NCI-H2196 treated with DMSO at 0.1 percent for 48 hours (cell line): ENCODE data around the gene TBXAS1.
"Not testable (repeated sequence)": the region's sequence is repeated elsewhere in the genome, so short reads cannot be mapped to it uniquely, and the experiment has no call there.

ENCODE experiments used
- DNase-seq: peaks from one replicate; lab custom pipeline; 2025; ENCODE audit not compliant: unreplicated experiment; lab: John Stamatoyannopoulos, UW

Gene TBXAS1

DNA sequence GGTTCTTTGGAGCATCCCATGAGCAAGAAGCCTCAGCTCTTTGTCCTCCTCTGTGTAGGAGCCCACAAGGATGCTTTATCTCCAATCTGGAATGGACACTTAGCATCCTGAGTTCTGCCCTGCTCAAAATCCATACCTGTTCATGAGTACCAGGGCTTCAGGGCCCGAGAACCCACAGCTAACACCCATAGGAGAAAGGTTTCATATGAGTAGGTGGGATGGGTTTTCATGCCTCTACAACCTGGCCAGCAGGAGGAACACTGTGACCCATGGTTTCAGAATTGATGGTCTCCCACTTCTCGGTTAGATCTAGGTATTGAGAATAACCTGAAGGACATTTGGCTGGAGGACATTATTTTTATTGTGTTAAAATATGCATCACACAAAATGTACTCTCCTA lies 57.8 kb downstream of the TBXAS1 start:
- no peak for DNase-seq

DNA sequence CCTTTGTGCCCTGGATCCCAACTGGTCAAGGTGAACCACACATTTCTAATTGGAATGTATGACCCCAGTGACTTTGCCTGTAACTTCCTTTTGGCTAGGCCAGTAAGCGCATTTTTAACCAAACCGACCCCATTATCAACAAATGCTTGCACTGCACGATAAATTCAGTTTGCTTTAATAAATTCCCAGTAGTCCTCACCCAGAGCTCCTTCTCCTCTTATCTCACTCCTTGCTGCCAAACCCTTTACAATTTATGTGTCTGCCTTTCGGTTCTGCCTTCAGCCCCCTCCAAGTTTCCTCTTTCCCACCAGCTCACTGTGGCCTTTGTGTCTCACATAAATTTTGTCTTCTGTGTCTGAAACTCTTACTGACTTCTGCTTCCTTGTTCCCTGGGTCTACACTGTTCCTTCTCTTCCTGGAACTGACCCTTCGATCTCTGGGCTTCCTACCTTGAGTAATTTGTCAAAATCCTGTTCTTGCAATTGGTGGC lies 59.0 kb downstream of the TBXAS1 start:
- no peak for DNase-seq

DNA sequence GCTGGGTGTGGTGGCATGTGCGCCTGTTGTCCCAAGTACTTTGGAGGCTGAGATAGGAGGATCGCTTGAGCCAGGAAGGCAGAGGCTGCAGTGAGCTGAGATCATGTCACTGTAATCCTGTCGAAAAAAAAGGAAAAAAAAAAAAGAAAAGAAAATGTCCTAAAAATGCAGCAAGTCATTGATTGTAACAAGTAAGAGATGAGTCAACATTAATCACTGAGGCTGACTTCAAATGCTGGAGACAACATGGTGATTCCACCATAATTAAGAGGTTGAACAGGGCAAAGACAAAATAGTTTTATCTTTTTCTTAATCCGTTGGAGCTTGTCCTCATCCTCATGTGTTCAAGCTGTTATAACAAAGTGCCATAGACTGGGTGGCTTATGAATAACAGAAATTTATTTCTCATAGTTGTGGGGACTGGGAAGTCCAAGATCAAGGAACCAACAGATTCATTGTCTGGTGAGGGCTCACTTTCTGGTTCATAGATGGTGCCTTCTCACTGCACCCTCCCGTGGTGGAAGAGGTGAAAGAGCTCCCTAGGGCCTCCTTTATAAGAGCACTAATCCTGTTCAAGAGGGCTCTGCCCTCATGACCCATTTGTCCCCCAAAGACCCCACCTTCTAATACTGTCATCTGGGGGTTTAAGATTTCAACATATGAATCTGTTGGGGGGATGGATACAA lies 60.3 kb downstream of the TBXAS1 start:
- DNase-seq = no peak

DNA sequence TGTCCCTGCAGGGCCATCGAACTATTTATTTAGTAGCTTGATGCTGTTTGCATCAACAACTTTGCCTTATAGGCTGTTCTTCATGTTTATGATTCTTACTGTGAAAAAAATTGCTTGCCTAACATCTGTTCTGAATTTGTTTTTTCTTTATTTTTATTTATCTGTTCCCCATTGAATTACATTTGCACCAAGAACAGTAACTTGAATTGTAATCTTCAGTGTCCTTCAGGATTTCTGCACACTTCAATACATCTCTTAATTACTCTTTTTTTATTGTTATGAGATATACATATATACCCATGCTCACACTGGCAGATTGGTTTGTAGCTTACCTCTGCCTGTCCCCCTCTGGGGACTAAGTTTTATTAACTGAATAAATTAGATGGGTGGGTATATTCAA lies 64.4 kb downstream of the TBXAS1 start:
- DNase-seq = no peak

GRCh38 chr7:139893999-139894398 lies 64.9 kb downstream of the TBXAS1 start:
- DNase-seq = no peak

DNA sequence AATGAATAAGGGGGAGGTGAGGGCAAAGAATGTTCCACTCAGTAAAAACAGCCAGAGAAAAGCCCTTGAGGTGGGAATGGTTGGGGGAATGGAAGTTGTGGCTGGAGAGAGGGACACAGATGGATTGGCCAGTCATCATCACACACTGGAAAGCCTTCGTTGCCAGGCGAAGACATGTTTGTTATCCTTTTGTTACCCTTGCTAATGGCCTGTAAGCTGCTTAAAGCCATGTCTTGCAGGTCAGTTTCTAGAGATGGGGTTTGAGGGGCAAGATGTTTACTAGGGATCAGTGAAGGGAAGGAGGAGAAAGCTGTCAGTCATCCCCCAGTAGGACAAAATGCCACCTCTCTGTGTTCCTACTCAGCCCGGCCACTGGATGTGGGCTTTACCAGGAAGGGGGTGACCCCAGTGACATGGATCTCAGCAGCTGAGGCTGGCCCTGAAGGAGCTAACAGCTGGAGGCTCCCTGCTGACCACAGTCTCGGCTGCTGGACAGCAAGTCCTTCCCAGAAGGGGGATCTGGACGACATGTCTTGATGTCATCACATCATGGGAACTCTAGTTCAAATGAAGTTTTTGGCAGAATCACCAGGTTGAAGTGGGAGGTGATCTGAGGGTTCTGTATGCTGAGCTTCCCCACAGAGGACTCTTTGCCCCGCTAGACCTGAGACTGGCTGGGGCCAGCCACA lies 66.2 kb downstream of the TBXAS1 start:
- DNase-seq = no peak

DNA sequence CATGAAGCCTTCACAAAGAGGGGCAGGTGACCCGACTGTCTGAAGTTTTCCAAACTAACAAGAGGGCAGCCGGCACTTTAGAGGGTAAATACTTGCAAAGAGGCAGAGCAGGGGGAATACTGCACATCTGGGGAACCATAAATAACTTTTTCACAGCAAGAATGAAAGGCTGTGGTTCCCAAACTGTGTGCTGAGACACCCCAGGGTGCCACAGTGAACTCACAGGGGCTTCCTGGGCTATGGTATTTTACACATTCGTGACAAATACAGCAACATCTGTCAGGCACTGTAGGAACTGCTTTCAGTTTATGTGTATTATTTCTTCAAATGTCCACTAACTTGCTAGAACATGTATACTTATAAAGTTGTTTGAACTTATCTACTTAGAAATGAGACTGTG lies 67.2 kb downstream of the TBXAS1 start:
- no peak for DNase-seq

- DNase-seq = no peak
Observed at GRCh38 chr7:139896831-139897230, 67.8 kb downstream of the TBXAS1 start.

- no peak for DNase-seq
Observed at GRCh38 chr7:139897422-139898090, 68.5 kb downstream of the TBXAS1 start.

GRCh38 chr7:139898483-139898882 lies 69.4 kb downstream of the TBXAS1 start:
- DNase-seq = no peak

DNA sequence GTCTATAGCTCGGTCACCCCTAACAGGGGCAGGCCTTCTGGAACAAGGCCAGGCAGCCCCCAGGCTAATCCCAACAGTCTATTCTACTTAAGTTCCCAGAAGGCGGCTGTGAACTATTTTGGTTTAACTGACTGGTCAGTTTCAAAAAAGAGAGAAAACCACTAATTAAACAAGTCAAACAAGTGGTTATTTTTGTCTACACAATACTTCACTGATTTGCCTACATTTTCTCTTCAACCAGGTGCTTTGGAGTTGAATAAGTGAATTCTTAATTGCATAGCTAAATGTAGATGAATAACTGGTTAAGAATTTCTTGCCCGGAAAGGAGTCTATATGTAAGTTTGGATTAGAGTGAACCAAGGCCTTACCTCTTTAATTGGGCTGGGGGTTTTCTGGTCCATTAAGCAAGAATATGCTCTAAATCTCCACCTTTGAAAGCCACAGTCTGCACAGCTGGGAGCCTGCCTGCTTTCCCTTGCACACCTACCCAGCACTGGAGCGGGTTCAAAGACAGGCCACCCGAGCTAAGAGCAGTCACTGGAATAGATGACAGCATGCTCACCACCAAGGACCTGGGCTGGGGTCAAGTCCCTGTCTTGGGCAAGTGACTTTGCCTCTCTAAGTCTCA lies 70.4 kb downstream of the TBXAS1 start:
- no peak for DNase-seq

DNA sequence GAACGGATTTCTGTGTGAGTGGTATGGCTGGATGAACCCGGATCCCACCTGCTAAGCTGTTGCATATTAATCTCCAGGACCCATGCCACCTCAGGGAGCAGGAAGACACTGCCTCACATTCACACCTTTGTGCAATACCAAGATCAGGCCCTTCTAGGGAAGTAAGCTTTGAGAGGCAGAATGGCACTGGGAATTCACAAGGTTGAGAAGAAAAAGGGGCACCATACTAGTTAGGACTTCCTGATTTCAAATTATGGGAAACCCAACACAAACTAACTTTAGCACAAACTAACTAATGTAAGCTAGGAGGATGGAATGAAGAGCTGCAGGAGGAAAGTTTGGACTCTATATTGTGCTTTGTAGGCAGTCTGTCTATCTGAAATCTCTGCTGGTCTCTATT lies 71.3 kb downstream of the TBXAS1 start:
- no peak for DNase-seq

DNA sequence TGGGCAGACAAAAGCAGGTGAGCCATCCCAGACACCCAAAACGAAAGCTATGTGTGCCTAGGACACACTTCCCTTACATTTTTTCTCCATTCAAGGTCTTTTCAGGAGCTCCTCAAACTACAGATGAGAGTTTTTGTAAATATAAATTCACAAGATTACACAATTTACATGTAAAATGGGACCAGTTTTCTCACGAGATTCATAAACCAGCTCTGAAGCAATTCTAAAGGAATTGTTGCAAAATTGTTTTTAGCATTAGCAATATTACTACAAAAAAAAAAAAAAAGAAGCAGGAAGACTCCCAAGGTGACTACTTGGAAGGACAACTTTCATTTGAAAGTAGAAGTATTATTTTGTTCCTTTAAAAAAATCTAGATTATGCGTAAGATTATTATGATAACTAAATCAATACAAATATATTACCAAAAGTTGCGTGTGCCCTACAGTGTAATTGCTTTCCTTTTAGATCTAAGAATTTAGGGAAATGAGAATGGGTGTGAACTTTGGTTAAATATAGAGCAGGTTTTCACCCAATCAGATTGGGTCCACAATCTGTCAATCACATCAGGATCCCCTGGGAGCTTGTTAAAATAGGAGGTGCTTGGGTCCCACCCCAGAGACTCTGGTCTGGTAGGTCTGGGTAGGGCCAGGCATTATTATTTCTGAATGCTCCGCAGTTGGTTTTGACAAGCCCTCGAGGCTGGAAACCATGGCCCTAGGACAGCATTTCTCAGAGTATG lies 72.2 kb downstream of the TBXAS1 start:
- no peak for DNase-seq

GRCh38 chr7:139901901-139902300 lies 72.8 kb downstream of the TBXAS1 start:
- DNase-seq = no peak

DNA sequence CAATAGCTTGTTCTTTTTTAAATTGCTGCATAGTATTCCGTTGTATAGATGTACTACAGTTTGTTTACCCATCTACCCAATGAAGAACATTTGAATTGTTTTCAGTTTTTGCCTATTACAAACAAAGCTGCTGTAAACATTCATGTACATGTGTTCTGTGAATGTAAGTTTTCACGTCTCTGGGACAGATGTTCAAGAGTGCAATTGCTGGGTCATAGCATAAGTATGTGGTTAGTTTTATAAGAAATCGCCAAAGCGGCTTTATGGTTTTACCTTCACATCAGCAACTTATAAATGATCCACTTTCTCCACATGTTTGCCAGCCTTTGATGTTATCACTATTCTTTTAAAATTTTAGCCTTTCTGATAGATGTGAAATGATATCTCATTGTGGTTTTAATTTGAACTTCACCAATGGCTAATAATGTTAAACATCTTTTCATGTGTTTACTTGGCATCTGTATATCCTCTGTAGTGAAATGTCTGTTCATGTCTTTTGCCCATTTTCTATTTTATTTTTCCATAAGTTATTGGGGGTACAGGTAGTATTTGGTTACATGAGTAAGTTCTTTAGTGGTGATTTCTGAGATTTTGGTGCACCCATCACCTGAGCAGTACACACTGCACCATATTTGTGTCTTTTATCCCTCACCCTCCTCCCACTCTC lies 73.5 kb downstream of the TBXAS1 start:
- no peak for DNase-seq

- DNase-seq = not testable (repeated sequence)
Observed at GRCh38 chr7:139903103-139903477, 74.0 kb downstream of the TBXAS1 start.

DNA sequence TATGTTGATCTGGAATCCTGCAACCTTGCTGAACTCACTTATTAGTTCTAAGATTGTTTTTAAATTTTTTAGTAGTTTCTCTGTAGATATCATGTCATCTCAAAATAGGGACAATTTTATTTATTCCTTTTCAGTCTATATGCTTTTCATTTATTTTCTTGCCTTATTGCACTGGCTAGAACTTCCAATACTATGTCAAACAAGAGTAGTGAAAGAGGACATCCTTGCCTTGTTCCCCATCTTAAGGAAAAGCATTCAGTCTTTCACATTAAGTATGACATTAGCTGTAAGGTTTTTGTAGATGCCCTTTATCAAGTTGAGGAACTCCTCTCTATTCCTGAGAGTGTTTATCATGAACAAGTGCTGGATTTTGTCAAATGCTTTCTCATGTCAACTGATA lies 77.8 kb downstream of the TBXAS1 start:
- DNase-seq = no peak

DNA sequence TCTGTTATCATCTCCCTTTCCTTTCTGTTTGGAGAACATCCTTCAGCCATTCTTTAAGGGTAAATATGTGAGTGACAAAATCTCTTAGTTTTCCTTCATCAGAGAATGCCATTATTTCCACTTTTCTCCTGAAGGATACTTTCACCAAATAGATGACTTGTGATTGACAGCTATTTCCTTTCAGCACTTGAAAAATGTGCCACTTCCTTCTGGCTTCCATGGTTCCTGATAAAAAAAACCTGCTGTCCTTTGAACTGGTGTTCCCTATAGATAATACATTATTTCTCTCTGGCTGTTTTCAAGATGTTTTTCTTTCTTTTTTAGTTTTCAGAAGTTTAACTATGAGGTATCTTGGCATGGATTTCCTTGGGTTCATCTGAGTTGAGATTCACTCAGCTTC lies 79.7 kb downstream of the TBXAS1 start:
- DNase-seq = no peak

GRCh38 chr7:139909379-139910050 lies 80.5 kb downstream of the TBXAS1 start:
- no peak for DNase-seq
